GM18907 (cell line): ENCODE measurements around the gene ZNF639.
A peak's percentile ranks its signal among the peaks of the same experiment; 100 is the strongest.
"Not testable (repeated sequence)": the region's sequence is repeated elsewhere in the genome, so short reads cannot be mapped to it uniquely, and the experiment has no call there.

ENCODE experiments used
- ATAC-seq: cut with Tn5 transposase; IDR thresholded peaks from one replicate; pipeline ENCODE4 v1.9.1; 2021; ENCODE audit warnings: mild to moderate bottlenecking, moderate library complexity; ENCODE audit not compliant: unreplicated experiment

The ZNF639 gene

GRCh38 chr3:179322286-179323196 lies at the start of gene ZNF639:
ZNF639 (plus strand) TSS chr3:179323031; CDS start chr3:179328294, 5,263 bp downstream.
- peak; percentile 83 for ATAC-seq

DNA sequence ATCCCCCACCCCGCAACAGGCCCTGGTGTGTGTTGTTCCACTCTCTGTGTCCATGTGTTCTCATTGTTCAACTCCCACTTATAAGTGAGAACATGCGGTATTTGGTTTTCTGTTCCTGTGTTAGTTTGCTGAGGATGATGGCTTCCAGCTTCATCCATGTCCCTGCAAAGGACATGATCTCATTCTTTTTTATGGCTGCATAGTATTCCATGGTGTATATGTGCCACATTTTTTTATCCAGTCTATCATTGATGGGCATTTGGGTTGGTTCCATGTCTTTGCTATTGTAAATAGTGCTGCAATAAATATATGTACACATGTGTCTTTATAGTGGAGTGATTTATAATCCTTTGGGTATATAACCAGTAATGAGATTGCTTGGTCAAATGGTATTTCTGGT lies 48.4 kb upstream of the ZNF639 start:
- not testable (repeated sequence) for ATAC-seq

GRCh38 chr3:179276001-179276400 lies 46.8 kb upstream of the ZNF639 start:
- ATAC-seq: no peak

DNA sequence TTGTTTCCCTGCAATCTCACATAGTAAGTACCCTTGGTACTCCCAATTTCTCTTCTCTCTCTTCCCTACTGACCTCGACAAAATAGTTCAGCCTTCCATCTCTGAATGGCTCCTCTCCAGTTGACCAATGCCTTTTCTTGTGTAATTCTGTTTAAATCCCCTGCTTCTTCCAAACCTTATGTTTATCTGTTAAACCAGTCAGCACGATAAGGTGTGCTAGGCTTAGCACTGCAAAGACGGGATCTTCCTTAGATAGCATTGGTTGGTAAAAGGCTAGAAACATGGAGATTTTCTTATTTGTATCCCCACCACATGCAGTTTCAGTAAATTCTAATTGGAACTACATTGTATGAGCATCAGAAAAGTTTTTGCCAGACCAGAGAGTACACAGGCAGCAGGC lies 46.1 kb upstream of the ZNF639 start:
- no peak for ATAC-seq

GRCh38 chr3:179278151-179278550 lies 44.7 kb upstream of the ZNF639 start:
- ATAC-seq: no peak

DNA sequence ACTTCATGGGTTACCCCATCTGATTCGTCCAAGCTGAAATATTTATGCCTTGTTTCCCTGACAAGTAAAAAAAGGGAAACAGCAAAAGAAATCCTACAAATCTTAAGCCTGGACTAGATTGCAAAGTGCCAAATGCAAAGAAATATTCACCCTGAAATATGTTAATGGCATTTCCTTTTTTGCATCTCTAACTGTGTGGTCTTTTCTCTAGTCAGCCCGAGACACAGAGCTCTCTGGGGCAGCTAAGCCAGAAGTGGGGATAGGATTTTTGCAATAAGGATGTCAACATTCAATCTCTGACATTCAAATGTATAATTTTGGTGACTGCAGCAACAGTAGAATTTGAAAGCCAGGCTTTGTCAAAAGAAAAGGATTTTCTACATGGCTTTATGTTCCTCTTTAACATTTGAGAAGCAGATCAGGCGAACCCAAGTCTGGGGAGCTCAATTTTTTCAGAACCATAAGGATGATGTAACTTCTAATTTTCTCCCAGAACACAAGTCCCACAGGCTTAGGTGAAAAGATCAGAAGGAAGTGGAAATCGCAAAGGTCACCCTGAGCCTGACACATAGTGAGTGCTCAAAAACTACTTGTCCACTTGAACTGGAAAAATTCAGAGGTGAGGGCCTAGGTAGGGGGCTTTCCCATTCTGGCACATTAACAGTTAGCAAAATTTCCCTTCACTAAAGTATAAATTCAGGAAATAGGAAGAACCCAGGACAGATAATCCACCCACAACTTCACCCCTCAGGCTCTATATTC lies 43.7 kb upstream of the ZNF639 start:
- ATAC-seq: no peak

- ATAC-seq: no peak
Observed at GRCh38 chr3:179279837-179280236, 43.0 kb upstream of the ZNF639 start.

DNA sequence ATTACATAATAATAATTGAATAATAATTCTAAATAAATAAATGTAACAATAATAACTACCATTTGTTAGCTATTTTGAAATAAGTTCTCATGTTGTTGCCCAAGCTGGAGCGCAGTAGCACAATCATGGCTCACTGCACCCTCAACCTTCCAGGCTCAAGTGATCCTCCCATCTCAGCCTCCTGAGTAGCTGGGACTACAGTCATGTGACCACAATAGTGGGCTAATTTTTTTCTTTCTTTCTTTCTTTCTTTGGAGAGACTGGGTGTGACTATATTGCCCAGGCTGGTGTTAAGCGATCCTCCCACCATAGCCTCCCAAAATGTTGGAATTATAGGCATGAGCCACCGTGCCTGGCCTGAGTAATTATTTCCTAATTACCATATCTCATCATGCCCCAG lies 41.0 kb upstream of the ZNF639 start:
- ATAC-seq: no peak

GRCh38 chr3:179286331-179286730 lies 36.5 kb upstream of the ZNF639 start:
- no peak for ATAC-seq

GRCh38 chr3:179288845-179289244 lies 34.0 kb upstream of the ZNF639 start:
- no peak for ATAC-seq

DNA sequence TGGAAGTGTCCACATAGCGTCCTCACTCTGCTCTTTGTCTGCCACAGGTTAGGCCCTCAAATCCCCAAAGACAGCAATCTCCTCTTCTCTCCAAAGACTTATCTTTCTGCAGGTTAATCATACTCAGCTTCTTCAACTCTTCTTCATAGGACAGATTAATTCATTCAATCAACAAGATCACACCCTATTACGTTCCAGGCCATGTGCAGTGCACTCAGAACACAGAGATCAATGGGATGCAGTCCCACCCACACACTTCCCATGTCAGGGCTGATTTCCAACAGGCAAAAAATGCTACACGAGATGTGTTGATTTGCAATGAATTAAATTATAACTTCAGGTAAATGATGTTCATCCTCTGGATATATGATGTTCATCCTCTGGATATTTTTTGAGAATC lies 33.5 kb upstream of the ZNF639 start:
- ATAC-seq: no peak

- ATAC-seq: no peak
Observed at GRCh38 chr3:179292450-179292849, 30.4 kb upstream of the ZNF639 start.

DNA sequence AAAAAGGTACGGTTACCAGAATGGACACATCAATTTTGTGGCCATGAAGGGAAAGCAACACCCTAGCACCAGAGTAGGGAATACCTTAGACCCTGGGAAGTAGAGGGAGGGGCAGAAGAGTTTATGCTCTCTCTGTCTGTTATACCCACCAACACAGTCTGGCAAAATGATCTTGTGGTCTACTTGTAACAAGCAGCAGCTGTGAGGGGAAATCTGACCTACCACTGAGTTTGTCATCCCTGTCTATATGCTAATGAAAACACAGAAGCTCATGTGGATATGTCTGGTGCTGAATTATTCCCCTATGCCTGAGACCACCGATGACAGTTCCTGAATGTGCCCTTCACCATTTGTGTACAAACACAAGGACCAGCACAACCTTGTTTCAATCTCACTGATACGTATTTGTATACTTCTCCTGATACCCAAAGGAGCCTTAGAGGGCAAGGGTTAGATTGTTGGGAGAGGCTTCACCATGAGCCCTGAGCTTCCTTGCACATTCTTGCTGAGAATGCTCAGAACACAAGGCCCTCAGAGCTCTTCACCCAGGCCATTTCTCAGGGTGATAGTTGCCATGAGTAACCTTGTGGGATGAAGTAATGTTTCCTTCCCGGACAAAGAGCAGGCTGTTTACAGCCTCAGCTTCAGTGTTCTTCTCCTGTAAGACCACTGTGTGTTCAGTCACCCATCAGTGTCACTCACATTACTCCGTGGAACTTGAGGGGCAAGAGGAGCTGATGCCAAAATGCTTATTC lies 24.7 kb upstream of the ZNF639 start:
- ATAC-seq: no peak

GRCh38 chr3:179299316-179299715 lies 23.5 kb upstream of the ZNF639 start:
- ATAC-seq: no peak

- no peak for ATAC-seq
Observed at GRCh38 chr3:179299999-179300613, 22.7 kb upstream of the ZNF639 start.

DNA sequence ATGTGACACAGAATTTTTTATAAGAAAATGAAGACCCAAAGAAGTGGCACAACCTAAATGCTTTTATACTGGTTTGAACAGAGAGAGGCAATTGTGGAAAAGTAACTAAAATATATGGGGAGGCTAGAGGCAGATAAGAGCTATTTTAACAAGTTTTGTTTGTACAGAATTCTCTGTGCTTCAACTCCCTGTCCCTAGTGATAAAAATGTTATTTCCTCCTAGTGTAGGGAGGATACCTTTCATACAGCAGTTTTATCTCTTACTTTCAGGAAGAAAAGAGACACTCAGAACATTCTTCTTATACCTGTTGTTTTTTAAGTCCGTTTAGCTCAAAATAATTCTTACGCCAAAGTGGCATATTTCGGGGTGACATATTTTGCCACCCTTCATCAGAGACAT lies 21.2 kb upstream of the ZNF639 start:
- no peak for ATAC-seq

- no peak for ATAC-seq
Observed at GRCh38 chr3:179302111-179302510, 20.7 kb upstream of the ZNF639 start.

GRCh38 chr3:179304605-179305004 lies 18.2 kb upstream of the ZNF639 start:
- no peak for ATAC-seq

GRCh38 chr3:179307362-179307761 lies 15.5 kb upstream of the ZNF639 start:
- not testable (repeated sequence) for ATAC-seq

DNA sequence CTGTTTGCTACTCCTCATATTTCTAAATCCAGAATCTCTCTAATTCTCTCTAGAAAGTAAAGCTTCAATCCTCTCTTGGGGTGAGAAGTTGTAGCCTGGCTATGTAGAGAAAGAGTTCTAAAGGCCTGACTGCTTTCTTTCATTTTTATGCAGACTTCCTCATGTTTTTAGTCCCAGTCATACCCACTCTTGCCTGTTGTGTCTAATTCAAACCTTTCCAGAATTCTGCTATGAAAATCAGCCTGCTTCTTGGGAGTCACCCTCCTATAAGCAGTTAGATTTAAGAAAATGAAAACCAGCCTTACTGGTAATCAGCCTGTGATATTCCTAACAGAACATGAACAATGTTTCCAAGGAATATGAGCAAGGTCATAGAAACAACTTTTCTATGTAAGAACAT lies 14.8 kb upstream of the ZNF639 start:
- ATAC-seq: no peak
